Stimulated activated CD4-positive, alpha-beta T cell treated with anti-CD3 and anti-CD28 coated beads, Interleukin-1b, Interleukin-23, amount 100 ng/mL, for 48 hours (primary cell): ENCODE results near the gene DDX25.

ENCODE experiments used
- DNase-seq: peaks from one replicate; pipeline ENCODE4 v3.0.0-alpha.2; 2020

The DDX25 gene

DNA sequence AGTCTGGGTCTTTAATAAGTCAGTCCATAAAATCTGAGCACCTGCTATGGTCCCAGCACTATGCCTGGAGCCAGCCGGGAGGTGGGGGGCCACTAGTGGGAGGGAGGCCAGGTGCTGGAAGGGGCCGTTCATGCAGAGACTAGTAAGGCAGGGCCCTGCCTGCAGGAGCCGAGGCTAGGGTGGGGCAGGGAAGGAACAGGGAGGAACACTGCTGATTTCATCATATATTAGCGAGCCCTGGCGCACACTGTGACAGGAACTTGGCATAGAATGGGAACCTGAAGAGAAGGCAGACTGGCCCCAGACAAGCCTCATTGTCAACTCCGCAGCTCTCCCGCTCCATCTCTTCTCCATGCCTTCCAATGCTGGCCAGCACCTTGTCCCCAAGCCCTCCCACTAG, 48.7 kb downstream of the DDX25 start:
- no peak for DNase-seq

DNA sequence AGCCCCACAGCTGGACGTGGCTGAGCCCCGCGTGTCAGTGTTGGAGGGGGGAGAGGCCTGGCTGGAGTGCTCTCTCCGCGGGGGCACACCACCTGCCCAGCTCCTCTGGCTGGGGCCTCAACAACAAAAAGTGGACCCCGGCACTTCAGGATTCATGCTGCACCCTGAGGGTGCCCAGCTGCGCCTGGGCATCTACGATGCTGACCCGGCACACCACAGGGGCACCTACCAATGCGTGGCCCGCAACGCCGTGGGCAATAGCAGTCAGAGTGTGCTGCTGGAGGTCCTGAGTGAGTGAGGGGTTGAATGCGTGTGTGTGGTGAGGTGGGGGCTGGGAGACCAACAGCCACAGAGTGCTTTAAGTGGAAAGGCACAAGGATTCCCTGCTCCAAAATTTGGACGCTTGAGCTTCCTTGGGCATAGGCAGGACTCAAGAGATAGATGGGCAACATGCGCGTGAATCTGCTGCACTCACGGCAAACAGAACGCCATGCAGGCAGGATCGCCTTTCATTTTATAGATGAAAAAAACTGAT, 49.2 kb downstream of the DDX25 start:
- DNase-seq, result no peak

GRCh38 chr11:125954123-125954944, 50.0 kb downstream of the DDX25 start:
- DNase-seq, result no peak

- DNase-seq, result no peak
Observed at GRCh38 chr11:125954945-125955640, 50.8 kb downstream of the DDX25 start.

DNA sequence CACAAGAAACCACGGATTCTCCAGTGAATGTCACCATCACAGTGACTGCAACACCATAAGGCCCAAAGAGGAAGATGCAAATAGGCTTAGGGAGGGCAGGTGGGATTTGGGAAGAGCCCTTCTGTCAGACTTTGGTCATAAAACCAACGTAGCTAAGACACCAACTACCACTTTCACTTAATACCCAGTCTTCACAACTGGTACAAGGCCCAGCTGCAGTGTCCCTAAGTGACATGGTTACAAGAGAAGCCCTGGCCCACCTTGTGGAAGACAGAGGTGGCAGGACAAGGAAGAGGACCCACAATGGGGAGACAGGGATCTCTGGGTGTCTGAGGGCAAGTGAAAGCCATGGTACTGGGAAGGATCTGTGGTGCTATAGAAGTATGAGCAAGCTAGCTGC, 51.5 kb downstream of the DDX25 start:
- DNase-seq, result no peak

- no peak for DNase-seq
Observed at GRCh38 chr11:125956391-125957134, 52.3 kb downstream of the DDX25 start.

GRCh38 chr11:125957618-125958332, 53.5 kb downstream of the DDX25 start:
- no peak for DNase-seq

DNA sequence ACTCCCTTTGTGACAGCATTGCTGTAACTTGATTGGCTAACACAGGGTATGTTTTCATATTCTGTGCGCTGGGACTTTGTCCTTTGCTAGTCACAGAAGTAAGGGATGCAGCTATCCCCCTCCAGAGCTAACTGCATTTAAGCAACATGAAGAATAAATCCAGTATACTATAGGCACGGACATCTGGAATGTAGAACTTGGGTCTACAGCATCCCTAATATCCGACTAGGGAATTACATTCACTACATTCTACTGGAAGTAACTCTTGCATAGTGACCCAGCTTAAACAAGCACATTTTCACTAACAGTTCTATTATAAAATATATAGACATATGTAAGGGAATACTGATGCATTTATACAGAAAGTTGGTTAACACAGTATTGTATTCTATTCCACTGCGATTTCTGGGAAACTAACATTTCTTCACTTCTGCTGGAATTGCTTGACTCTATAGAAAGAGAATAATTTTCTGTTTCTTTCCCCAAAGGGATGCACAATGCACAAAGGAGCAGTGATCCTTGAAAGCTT, 54.6 kb downstream of the DDX25 start:
- DNase-seq, result no peak

DNA sequence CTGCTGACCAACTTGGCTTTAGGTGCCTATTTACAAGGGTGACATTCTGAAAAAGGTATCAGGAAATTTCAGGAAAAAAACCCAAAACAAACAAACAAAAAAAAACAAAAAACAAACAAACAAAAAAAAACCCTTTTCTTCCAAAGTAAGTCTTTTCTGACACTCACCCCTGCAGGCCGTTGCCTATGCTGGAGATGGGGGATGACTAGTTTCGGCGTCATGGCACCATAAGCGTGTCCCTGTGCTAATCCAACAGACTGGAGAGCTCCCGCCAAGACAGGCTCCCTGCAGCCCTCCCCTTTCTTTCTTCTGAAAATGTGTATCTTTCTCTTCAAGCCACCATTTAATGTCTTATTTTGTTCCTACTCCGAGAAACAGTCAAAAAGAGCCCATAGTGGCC, 55.2 kb downstream of the DDX25 start:
- no peak for DNase-seq

DNA sequence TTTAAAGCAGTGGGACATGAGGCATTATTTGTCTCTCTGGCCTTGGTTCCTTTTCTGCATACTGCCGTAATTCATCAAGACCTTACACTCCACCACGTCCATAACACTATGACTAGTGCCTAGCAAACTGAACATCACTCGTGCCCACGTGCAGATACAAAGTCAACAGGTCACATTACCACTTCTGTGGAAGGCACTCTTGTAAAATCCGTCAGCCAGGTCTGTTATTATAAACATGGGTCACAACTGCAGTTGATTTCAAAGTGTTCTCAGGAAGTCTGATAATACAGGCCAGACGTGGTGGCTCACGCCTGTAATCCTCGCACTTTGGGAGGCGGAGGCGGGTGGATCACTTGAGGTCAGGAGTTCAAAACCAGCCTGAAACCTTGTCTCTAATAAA, 55.6 kb downstream of the DDX25 start:
- no peak for DNase-seq

DNA sequence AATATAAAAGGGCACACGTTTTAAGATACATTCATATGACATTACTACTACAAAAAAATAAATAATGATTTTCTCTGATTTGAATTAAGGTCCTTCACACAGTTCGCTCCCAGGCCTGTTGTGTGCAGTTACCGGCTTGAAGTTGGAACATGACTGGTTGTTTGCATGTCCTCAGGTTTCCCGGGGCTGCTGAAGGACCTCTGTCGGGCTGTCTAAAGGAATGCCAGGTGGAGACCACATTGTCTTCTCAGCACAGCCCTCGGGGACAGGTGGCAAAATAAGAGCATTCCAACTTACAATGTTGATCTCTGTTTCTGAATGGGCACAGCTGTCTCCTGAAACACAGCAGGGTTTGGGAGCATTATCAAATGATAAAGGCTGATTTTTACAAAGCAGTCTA, 56.5 kb downstream of the DDX25 start:
- no peak for DNase-seq

DNA sequence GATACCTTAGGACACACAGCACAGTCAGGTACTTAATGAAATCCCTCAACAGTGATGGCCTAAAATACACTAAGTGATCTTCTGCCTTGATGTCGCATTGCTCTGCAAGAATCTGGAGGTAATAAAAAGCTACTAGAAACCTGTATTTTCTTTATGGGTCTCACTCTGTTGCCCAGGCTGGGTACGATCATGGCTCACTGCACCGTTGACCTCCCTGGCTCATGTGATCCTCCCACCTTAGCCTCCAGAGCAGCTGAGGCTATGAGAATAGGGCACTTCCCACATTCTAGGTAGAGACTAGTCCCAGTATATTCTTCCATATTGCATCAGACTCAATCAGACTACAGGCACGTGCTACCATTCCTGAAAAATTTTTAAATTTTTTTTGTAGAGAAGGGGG, 63.2 kb downstream of the DDX25 start:
- DNase-seq, result no peak

DNA sequence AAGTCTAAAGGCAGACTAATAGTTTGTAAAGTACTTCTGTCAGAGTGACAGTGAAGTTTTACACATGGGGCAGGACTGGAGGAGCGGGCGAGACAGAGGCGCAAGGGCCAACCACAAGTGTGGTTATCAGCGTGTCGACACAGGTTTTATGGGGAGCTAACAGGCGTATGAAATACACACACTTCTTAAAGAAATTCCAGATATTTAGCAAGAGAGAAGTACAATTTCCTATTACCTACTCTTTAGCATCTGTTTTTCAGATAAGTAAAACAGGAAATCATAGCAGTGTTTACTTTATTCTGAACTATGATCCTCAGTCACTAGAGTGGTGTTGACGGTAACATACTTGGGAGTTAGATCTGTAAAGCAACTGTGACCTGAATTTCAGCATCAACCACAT, 64.0 kb downstream of the DDX25 start:
- no peak for DNase-seq

- no peak for DNase-seq
Observed at GRCh38 chr11:125971618-125972017, 67.3 kb downstream of the DDX25 start.

GRCh38 chr11:125974284-125974683, 70.0 kb downstream of the DDX25 start:
- no peak for DNase-seq

DNA sequence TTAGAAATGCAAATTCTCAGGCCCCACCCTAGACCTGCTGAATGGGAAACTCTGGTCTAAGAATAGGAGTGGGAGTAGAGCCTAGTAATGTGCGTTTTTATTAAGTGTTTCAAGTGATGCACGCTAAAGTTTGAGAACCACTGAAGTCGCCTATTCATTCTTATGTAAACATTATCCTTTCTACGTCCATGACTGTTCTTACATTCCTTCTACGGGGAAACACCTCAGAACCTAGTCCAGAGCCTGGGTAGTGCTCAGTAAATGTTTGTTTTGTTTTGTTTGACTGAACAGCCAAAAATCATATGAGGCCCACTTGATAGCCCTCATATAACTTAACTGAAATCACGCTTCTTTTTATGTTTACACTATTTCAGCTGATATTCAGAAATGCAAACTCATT, 71.3 kb downstream of the DDX25 start:
- no peak for DNase-seq

DNA sequence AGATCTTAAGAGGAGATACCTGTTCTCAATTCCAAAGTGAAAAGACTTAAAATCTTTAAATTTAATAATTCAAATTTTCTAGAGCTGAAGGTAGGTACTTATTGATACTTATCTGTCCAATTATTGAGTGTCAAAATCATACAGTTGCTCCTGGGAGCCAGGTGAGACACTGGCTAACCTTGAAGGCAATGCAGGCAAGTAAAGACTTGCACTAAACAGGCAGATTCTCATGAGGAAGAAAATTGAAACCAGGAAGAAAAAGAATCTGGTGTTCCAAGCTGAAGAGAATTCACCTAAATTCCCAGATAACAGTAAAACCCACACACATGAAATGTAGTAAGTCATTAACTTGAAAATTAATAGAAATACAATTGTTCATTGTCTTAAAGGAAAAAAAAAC, 71.8 kb downstream of the DDX25 start:
- DNase-seq, result no peak

DNA sequence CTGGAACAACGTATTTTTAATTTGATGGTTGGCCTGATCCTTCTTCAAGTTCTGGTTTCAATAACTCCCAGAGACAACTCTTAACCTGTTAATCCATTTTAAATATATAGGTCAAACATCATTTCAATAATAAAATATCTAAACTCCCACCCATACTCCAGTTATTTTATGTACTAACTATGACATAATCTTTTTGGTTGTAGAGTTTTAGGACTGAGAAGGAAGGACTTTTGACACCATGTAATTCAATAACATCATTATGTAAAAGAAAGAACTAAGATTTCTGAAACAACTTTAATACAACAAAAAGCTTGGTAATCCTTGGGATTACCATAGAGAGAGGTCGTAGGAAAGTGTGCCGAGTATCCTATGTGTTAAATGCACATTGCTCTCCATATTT, 73.0 kb downstream of the DDX25 start:
- no peak for DNase-seq

DNA sequence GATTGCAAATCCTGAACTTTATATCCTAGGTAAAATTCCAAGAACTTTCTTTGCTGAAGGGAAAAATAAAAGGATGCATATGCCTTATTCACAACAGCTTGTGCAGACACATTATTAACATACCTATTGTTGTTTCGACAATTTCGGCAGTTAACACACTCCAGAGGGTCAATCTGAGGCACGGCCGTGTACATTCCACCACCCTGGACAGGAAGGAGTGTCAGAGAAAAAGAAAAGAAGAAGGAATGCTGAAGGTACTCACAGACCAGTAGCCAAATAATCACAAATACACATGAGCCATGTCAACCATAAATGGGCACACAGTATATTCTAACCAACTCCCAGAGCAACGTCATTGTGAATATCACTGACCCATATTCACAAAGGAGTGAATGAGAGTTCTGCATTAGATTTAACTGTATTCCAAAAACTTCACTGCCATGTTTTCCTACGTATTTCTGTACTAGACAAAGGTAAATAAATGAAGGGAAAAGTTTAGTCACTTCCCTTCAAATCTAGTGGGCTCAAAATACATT, 73.9 kb downstream of the DDX25 start:
- no peak for DNase-seq
